ENCODE data around the gene KCNMA1. TPM values are rescaled to one million over a fixed set of nuclear protein-coding genes. Genes with fewer than 3 reads are reported as not detected.

Gene KCNMA1
- total RNA-seq, 2 donors from 2014 or later = 29.1 to 37.9 TPM

DNA sequence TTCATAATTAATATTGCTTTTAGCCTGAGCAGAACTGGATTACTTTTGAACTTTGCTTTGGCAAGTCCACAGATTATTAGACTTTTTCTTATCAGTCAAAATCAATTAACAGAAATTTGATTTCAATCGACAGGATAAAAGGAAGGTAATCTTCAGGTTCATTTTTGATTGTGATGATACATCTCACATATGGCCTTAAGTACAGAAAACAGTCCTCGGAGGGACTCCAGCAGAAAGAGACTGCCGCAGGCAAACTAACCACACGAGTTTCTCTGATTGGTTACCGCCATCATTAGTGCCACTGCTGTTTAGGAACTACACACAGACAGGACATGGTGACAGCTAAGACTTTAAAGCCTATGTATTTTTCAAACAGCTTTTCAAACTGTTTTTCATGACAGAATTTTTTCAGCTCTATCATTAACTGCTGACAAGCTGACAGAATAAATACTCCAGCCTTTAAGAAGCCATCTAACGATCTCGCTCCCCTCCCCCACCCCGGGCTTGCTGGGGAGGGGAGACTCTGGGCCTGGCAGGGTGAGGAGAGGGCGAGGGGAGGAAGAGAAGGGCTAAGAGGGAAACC, 668.2 kb downstream of the KCNMA1 start:
- Histone ChIP-seq H3K27ac (no peak overlapping the region), H3K36me3 (no peaks in the 10 kb centered on the region), H3K4me1 (replicated peaks) (no peaks in the 10 kb centered on the region), H3K4me3 (no peak overlapping the region), H3K9me3 (no peaks in the 10 kb centered on the region), H3K27me3 (replicated peaks; ENCODE audit: insufficient read depth) (no peaks in the 10 kb centered on the region)
- TF ChIP-seq POLR2AphosphoS5 (IDR thresholded peaks at IDR 0.05) (no peak), CTCF (IDR thresholded peaks at IDR 0.05) (no peak), POLR2A (IDR thresholded peaks at IDR 0.05) (no peak)
- intact Hi-C loops (cut with DNase I) = no loop called here
- WGBS = 78% methylated on average over 9 of the region's 9 CpGs
- DNase-seq (ENCODE audit: low spot score) = no peak

DNA sequence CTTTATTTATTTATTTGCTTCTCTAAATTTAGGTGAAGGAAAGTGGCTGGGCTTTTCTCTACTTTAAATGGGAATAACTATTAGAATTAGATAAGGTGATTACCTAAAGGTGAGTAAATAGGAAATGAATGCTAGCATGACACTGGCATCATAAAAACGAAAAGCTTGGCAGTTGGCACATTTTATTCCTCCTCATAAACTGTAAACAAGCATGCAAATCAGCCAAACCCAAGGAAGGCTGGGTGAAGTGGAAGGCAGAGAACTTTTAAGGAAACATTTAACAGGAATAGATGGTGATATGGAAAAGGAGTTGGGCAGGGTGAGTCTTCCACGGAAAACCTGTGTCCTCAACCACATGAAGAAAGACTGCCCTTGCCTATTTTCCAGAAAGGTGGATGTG, 669.1 kb downstream of the KCNMA1 start:
- Histone ChIP-seq H3K4me3 (no peak overlapping the region), H3K27ac (no peak overlapping the region), H3K36me3 (no peaks in the 10 kb centered on the region), H3K9me3 (no peaks in the 10 kb centered on the region), H3K27me3 (replicated peaks; ENCODE audit: insufficient read depth) (no peaks in the 10 kb centered on the region), H3K4me1 (replicated peaks) (no peaks in the 10 kb centered on the region)
- intact Hi-C loops (cut with DNase I) = no loop called here
- no peak for TF ChIP-seq CTCF (IDR thresholded peaks at IDR 0.05)
- no peak for TF ChIP-seq POLR2A (IDR thresholded peaks at IDR 0.05)
- peak; percentile 26 for TF ChIP-seq POLR2AphosphoS5 (IDR thresholded peaks at IDR 0.05)
- WGBS = 42% methylated on average over 2 of the region's 2 CpGs
- DNase-seq (ENCODE audit: low spot score) = no peak

- H3K27me3 ChIP-seq (replicated peaks; ENCODE audit: insufficient read depth) = no peaks in the 10 kb centered on the region
- TF ChIP-seq POLR2A (IDR thresholded peaks at IDR 0.05) = no peak
- TF ChIP-seq POLR2AphosphoS5 (IDR thresholded peaks at IDR 0.05) = no peak
- no peak for TF ChIP-seq CTCF (IDR thresholded peaks at IDR 0.05)
- H3K9me3 ChIP-seq = no peaks in the 10 kb centered on the region
- H3K4me3 ChIP-seq = no peak overlapping the region
- intact Hi-C loops (cut with DNase I) = no loop called here
- WGBS = 70% methylated on average over 4 of the region's 4 CpGs
- no peak overlapping the region for H3K27ac ChIP-seq
- H3K36me3 ChIP-seq = no peaks in the 10 kb centered on the region
- DNase-seq (ENCODE audit: low spot score) = no peak
- H3K4me1 ChIP-seq (replicated peaks) = no peaks in the 10 kb centered on the region
Measured at GRCh38 chr10:76962851-76963250, 674.8 kb downstream of the KCNMA1 start.

DNA sequence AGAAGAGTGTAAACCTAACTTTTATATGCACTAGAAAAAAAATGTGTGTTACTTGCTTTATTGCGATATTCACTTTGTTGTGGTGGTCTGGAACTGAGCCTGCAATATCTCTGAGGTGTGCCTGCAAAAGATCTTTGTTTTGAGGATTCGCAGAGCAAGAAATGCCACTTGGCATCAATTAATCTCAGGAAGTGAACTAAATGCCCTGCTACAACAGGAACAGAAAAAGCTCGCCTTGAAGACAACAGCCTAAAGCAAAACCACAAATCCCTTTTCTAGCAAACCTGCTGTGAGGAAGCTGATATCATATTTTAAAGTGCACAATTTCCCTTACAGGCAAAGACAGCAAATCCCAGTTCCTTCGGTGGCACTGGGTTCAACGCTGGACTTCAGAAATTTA, 675.8 kb downstream of the KCNMA1 start:
- Histone ChIP-seq H3K27ac (no peak overlapping the region), H3K27me3 (replicated peaks; ENCODE audit: insufficient read depth) (no peaks in the 10 kb centered on the region), H3K4me1 (replicated peaks) (no peaks in the 10 kb centered on the region), H3K4me3 (no peak overlapping the region), H3K36me3 (no peaks in the 10 kb centered on the region), H3K9me3 (no peaks in the 10 kb centered on the region)
- TF ChIP-seq CTCF (IDR thresholded peaks at IDR 0.05) = no peak
- TF ChIP-seq POLR2A (IDR thresholded peaks at IDR 0.05) = no peak
- no peak for TF ChIP-seq POLR2AphosphoS5 (IDR thresholded peaks at IDR 0.05)
- no peak for DNase-seq (ENCODE audit: low spot score)
- intact Hi-C loops (cut with DNase I) = no loop called here
- WGBS = 47% methylated on average over 5 of the region's 5 CpGs

DNA sequence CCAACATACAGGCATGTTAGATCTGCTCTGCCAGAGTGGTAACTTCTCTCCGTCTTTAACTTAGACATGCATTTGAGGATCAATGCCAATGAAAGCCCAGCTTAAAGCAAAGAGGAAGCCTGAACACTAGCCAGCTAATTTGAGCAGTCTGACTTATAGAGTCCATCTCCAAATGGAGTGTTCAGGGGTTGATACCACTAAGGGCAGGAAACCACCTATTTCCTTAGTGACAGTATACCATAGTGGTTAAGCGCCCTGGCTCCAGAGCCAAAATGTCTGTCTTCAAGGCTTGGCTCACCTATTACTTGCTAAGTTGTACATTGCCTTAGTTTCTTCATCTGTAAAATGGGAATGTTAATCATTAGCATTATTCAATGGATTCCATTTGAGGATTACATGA, 678.5 kb downstream of the KCNMA1 start:
- no peaks in the 10 kb centered on the region for H3K36me3 ChIP-seq
- no peaks in the 10 kb centered on the region for H3K4me1 ChIP-seq (replicated peaks)
- H3K4me3 ChIP-seq = no peak overlapping the region
- intact Hi-C loops (cut with DNase I) = no loop called here
- H3K27ac ChIP-seq = no peak overlapping the region
- H3K9me3 ChIP-seq = no peaks in the 10 kb centered on the region
- TF ChIP-seq POLR2A (IDR thresholded peaks at IDR 0.05) (no peak), POLR2AphosphoS5 (IDR thresholded peaks at IDR 0.05) (no peak), CTCF (IDR thresholded peaks at IDR 0.05) (no peak)
- 92% methylated on average over 2 of the region's 2 CpGs for WGBS
- H3K27me3 ChIP-seq (replicated peaks; ENCODE audit: insufficient read depth) = no peaks in the 10 kb centered on the region
- no peak for DNase-seq (ENCODE audit: low spot score)
